AG10803 (cell line): ENCODE data around the gene CDK3.

Experiments
- DNase-seq: peaks from one replicate; pipeline ENCODE4 v3.0.0; 2010; ENCODE audit warnings: low read depth
- H3K4me3 ChIP-seq: 2 replicates; pipeline ENCODE4 v1.5.1; 2011; ENCODE audit warnings: mild to moderate bottlenecking, low read length, control low read depth
- TF ChIP-seq, protein P1 (sequence below): conservative IDR thresholded peaks from 2 replicates; pipeline ENCODE4 v1.5.1; 2011; ENCODE audit warnings: mild to moderate bottlenecking, low read length, control low read depth, inconsistent platforms

The CDK3 gene

DNA sequence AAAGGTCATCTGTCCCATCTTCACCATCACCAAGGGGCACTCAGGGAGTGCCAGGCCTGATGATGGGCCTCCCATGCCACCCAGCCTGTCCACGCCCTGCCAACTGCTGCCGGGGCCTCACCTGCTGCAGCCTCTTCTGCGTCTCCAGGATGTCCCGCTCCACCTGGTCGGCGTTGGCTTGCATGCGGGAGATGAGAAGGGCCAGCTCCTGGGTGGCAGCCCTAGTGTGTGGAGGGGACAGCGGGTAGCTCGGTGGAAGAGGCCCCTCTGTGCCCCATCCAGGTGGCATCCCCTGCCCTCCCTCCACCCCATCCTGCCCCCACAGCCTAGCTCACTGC lies 23.2 kb downstream of the CDK3 start:
- H3K4me3 ChIP-seq: no peak overlapping the region
- DNase-seq: no peak
- TF ChIP-seq, protein P1, sequence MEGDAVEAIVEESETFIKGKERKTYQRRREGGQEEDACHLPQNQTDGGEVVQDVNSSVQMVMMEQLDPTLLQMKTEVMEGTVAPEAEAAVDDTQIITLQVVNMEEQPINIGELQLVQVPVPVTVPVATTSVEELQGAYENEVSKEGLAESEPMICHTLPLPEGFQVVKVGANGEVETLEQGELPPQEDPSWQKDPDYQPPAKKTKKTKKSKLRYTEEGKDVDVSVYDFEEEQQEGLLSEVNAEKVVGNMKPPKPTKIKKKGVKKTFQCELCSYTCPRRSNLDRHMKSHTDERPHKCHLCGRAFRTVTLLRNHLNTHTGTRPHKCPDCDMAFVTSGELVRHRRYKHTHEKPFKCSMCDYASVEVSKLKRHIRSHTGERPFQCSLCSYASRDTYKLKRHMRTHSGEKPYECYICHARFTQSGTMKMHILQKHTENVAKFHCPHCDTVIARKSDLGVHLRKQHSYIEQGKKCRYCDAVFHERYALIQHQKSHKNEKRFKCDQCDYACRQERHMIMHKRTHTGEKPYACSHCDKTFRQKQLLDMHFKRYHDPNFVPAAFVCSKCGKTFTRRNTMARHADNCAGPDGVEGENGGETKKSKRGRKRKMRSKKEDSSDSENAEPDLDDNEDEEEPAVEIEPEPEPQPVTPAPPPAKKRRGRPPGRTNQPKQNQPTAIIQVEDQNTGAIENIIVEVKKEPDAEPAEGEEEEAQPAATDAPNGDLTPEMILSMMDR: no peak

DNA sequence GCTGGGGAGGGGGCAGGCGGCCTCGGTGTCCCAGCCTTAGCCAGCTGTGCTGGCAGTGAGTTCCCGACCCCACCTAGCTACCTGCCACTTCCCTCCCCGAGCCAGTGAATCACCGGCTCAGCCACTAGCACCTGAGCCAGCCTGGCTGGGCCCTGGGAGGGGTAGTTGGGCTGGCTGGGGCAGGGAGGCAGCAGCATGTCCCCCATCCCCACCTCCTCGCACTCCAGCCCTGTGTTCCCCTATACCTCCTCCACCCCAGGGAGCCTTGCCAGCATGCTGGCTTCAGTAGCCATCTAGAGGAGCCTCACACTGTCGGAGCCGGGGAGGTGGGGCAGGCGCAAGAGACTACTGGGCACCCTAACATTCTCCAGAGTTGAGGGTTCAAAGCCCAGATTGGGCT lies 23.7 kb downstream of the CDK3 start:
- no peak overlapping the region for H3K4me3 ChIP-seq
- no peak for DNase-seq
- TF ChIP-seq, protein P1: no peak

DNA sequence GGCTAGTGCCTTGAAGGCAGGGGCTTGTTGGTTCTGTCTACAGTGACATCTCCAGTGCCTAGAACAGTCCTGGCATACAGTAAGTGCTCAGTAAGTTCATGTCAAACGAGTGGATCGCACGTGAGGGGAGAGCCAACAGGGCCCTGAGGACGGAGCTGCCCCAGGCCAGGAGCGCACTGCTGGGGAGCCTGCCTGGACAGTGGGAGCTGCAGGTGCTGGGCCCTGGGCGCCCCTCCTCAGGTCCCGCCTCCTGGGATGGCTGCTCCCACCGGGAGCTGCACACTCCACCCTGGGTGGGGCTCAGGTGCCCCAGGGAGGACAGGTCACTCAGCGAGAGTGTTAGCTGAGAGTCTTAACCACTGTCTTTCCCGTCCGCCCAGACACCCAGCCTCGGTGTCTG lies 24.6 kb downstream of the CDK3 start:
- H3K4me3 ChIP-seq: no peak overlapping the region
- no peak for DNase-seq
- TF ChIP-seq, protein P1: no peak

DNA sequence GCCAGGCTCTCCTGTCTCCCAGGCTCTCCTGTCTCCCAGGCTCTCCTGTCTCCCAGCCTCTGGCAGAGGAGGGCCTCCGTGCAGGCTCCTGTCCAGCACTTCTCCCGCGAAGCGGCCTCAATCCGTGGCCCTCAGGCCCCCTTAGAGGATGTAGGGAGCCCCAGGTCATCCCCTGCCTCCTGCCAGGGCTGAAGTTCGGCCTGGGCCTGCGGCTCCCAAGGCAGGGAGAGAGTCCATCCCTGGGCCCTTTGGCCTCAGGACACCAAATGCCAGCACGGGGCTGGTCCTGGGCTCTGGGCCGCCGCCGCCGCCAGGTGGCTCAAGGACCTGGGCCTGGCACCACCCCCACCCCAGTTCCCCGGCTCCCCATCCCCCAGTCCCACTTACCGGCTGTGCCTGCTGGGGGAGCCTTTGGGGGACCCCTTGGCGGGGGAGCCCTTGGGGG lies 26.1 kb downstream of the CDK3 start:
- H3K4me3 ChIP-seq: no peak overlapping the region
- TF ChIP-seq, protein P1: no peak
- no peak for DNase-seq

DNA sequence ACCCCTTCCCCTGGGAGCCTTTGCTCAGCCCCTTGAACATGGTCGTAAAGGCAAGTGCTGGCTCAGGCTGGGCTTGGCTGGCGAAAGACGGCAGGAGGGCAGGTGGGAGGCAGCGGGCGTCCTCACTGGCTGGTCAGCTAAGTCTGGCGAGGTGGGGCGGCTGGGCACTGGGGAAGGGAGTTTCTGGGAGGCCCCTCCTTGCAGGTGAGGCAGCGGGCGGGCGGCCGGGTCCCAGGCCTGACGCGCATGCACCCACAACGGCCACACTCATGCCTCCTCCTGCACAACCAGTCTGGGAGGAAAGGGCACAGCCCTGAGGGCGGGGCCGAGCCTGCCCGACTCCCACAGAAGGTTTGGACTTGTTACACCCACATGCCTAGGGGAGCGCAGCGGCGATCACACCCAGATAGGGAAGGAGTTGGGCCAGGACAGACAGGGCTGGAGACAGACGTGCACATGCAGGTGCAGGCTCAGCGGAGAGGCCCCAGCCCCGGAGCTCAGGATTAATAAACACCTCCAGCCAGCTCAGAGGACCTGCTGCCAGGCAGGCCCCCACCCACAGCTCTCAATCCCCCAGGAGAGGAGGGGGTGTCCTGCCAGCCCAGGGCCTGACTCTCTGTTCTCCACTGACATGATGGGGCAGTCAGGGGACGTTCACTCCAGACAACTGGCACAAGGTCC lies 26.6 kb downstream of the CDK3 start, which contains the start of gene EVPL:
TSS of gene EVPL (minus strand) at position 148 of the 681 bp plus-strand sequence. CDS start at position 40, 108 bp downstream.
- TF ChIP-seq, protein P1: no peak
- H3K4me3 ChIP-seq: no peak within 1 kb of the TSS
- no peak for DNase-seq

DNA sequence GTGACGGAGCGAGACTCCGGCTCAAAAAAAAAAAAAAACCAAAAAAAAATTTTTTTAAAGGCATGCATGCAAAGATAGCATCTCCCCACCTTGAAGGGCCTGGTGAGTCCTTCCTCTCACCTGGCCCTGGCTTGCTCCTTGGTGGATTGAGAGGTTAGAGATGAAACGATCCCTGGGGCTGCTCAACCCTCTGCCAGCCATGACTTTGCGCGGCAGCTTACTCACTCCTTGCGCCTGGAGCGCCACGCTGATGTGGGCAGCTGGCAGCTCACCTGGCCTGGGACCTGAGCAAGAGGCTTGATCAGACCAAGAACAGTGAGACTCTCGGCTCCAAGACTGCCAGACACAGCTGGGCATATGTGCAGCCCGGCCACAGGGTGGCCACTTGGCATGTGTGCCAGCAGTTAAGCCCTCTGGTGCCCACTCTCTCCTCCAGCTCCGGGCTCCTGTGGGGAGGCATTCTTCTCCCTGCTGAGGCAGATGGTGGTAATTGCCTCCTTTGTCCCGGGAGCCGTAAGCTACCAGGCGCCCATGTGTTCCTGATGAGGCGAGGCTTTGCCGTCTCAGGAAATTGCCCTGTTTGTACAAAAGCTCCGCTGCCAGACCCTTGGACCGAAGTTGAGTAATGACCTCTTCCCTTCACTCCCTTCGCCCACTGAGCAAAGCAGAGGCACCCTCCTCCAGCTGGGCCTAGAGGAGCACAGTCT lies 31.6 kb downstream of the CDK3 start:
- no peak for DNase-seq

More for the DNA sequence above, 31.6 kb downstream of the CDK3 start:
- TF ChIP-seq, protein P1: no peak
- H3K4me3 ChIP-seq: no peak overlapping the region
